Astrocyte (in vitro differentiated cells and primary cell): Measurements from ENCODE around the gene RPL18. TPM values are rescaled to one million over a fixed set of nuclear protein-coding genes. Genes with fewer than 3 reads are reported as not detected.
A peak's percentile ranks its signal among the peaks of the same experiment; 100 is the strongest.
"Not testable (repeated sequence)": the region's sequence is repeated elsewhere in the genome, so short reads cannot be mapped to it uniquely, and the experiment has no call there.

ENCODE experiments used
- DNase-seq: peaks from one replicate; pipeline ENCODE4 v3.0.0-alpha.2; 2010; ENCODE audit warnings: low read depth
- FAIRE-seq: peaks from 2 replicates; lab custom pipeline; 2011; peaks lifted over from hg19 to GRCh38; lab: Jason Lieb, UNC
- H2AFZ ChIP-seq: 2 replicates; pipeline ENCODE4 v1.6.0; 2012; ENCODE audit warnings: low read depth, low read length, inconsistent platforms
- H3K27ac ChIP-seq: 2 replicates; pipeline ENCODE4 v1.5.1; 2011; ENCODE audit warnings: low read depth, low read length, inconsistent platforms
- H3K27me3 ChIP-seq: 2 replicates; pipeline ENCODE4 v1.6.0; 2011; ENCODE audit warnings: low read length, inconsistent platforms; ENCODE audit not compliant: insufficient read depth
- H3K36me3 ChIP-seq: 2 replicates; pipeline ENCODE4 v1.5.1; 2011; ENCODE audit warnings: low read length, inconsistent platforms; ENCODE audit not compliant: insufficient read depth
- H3K4me1 ChIP-seq: 2 replicates; pipeline ENCODE4 v1.5.1; 2011; ENCODE audit warnings: low read length, inconsistent platforms; ENCODE audit not compliant: insufficient read depth
- H3K4me2 ChIP-seq: 2 replicates; pipeline ENCODE4 v1.6.0; 2012; ENCODE audit warnings: low read length, inconsistent platforms
- H3K4me3 ChIP-seq: 2 replicates; pipeline ENCODE4 v1.5.1; 2011; ENCODE audit warnings: low read depth, mild to moderate bottlenecking, low read length, inconsistent platforms; ENCODE audit not compliant: insufficient read depth
- H3K79me2 ChIP-seq: 2 replicates; pipeline ENCODE4 v1.6.0; 2012; ENCODE audit warnings: mild to moderate bottlenecking, low read length, inconsistent platforms; ENCODE audit not compliant: insufficient read depth
- H3K9ac ChIP-seq: 2 replicates; pipeline ENCODE4 v1.6.0; 2012; ENCODE audit warnings: mild to moderate bottlenecking, low read length, inconsistent platforms
- H3K9me3 ChIP-seq: 2 replicates; pipeline ENCODE4 v1.5.1; 2012; ENCODE audit warnings: low read depth, mild to moderate bottlenecking, low read length, inconsistent platforms; ENCODE audit not compliant: insufficient read depth
- H4K20me1 ChIP-seq: 2 replicates; pipeline ENCODE4 v1.6.0; 2012; ENCODE audit warnings: low read length, inconsistent platforms; ENCODE audit not compliant: insufficient read depth
- H3K27ac Mint-ChIP-seq: one replicate; pipeline ENCODE4 v1.8.0; 2021; ENCODE audit warnings: mild to moderate bottlenecking, mixed read lengths; ENCODE audit not compliant: unreplicated experiment
- H3K27me3 Mint-ChIP-seq: one replicate; pipeline ENCODE4 v1.8.0; 2021; ENCODE audit warnings: low read depth, mixed read lengths; ENCODE audit not compliant: unreplicated experiment
- H3K36me3 Mint-ChIP-seq: one replicate; pipeline ENCODE4 v1.8.0; 2021; ENCODE audit warnings: low read depth, mixed read lengths; ENCODE audit not compliant: unreplicated experiment
- H3K4me1 Mint-ChIP-seq: one replicate; pipeline ENCODE4 v1.8.0; 2021; ENCODE audit warnings: low read depth, mixed read lengths; ENCODE audit not compliant: unreplicated experiment
- H3K4me3 Mint-ChIP-seq: one replicate; pipeline ENCODE4 v1.8.0; 2021; ENCODE audit warnings: mild to moderate bottlenecking, moderate library complexity, mixed read lengths; ENCODE audit not compliant: unreplicated experiment
- H3K9me3 Mint-ChIP-seq: one replicate; pipeline ENCODE4 v1.8.0; 2021; ENCODE audit warnings: mild to moderate bottlenecking, mixed read lengths; ENCODE audit not compliant: unreplicated experiment
- EZH2 ChIP-seq: IDR thresholded peaks from 2 replicates; pipeline ENCODE4 v1.6.1; 2012; ENCODE audit warnings: mild to moderate bottlenecking, low read length, inconsistent platforms; ENCODE audit not compliant: insufficient read depth
- total RNA-seq: library from RNA; stranded (reverse); gene quantifications from 2 replicates; pipeline ENCODE4 v1.2.1, GENCODE V29; 2021
- TF ChIP-seq, protein P1 (sequence below): IDR thresholded peaks from 2 replicates; pipeline ENCODE4 v1.5.1; 2011; ENCODE audit warnings: low read depth, mild to moderate bottlenecking, inconsistent platforms, low read length, moderate library complexity; ENCODE audit not compliant: insufficient read depth

RPL18 gene
- total RNA-seq, 1 donor from 2014 or later: 1,102 TPM

DNA sequence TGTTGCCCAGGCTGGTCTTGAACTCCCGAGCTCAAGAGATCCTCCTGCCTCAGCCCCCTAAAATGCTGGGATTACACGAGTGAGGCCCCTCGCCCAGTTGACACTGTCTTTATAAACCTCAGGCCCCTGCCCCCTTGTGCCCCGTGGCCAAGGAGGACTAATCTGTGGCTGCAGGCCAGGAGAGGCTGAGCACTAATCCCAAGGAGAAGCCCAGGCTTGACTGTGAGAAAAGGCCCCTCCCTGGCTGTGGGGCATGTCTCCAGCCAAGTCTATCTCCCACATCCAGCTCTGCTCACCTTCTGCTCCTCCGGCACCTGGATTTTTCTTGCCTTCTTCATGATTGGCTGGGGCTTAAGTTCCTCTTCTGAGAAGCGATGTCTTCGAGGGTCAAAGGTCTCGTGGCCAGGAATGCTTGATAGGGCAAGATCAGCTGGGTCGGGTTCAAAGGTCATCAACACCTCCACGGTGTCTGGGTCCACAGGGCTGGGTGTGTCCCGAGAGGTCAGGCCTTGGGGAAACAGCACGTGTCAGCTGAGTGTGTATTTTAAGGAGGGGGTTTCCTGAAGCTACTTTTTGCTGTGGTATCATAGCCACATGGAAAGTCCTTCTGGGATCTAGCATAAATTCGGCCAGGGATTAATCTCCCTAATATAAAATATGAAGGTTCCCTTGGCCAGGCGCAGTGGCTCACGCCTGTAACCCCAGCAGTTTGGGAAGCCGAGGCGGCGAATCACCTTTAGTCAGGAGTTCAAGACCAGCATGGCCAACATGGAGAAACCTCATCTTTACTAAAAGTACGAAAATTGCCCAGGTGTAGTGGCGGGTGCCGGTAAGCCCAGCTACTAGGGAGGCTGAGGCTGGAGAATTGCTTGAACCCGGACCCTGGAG, 14.4 kb upstream of the RPL18 start:
- Histone ChIP-seq H3K9me3 (no peaks in the 10 kb centered on the region), H3K79me2 (no peaks in the 10 kb centered on the region), H3K36me3 (no peaks in the 10 kb centered on the region), H2AFZ (no peak overlapping the region), H3K27ac (no peak overlapping the region), H3K4me2 (peak overlapping the region; percentile 88), H3K4me1 (peaks cover 44% of the 10 kb centered on the region), H3K9ac (no peak overlapping the region), H4K20me1 (no peaks in the 10 kb centered on the region), H3K27me3 (peaks cover 3% of the 10 kb centered on the region), H3K4me3 (no peak overlapping the region)
- no peak overlapping the region for H3K4me3 Mint-ChIP-seq
- no peak for TF ChIP-seq EZH2
- TF ChIP-seq, protein P1, sequence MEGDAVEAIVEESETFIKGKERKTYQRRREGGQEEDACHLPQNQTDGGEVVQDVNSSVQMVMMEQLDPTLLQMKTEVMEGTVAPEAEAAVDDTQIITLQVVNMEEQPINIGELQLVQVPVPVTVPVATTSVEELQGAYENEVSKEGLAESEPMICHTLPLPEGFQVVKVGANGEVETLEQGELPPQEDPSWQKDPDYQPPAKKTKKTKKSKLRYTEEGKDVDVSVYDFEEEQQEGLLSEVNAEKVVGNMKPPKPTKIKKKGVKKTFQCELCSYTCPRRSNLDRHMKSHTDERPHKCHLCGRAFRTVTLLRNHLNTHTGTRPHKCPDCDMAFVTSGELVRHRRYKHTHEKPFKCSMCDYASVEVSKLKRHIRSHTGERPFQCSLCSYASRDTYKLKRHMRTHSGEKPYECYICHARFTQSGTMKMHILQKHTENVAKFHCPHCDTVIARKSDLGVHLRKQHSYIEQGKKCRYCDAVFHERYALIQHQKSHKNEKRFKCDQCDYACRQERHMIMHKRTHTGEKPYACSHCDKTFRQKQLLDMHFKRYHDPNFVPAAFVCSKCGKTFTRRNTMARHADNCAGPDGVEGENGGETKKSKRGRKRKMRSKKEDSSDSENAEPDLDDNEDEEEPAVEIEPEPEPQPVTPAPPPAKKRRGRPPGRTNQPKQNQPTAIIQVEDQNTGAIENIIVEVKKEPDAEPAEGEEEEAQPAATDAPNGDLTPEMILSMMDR: no peak
- FAIRE-seq: no peak
- peaks cover 3% of the 10 kb centered on the region for H3K27me3 Mint-ChIP-seq
- DNase-seq: no peak
- peaks cover 1% of the 10 kb centered on the region for H3K4me1 Mint-ChIP-seq
- H3K36me3 Mint-ChIP-seq: peaks cover 2% of the 10 kb centered on the region
- peak overlapping the region; percentile 41 for H3K27ac Mint-ChIP-seq
- H3K9me3 Mint-ChIP-seq: no peaks in the 10 kb centered on the region

DNA sequence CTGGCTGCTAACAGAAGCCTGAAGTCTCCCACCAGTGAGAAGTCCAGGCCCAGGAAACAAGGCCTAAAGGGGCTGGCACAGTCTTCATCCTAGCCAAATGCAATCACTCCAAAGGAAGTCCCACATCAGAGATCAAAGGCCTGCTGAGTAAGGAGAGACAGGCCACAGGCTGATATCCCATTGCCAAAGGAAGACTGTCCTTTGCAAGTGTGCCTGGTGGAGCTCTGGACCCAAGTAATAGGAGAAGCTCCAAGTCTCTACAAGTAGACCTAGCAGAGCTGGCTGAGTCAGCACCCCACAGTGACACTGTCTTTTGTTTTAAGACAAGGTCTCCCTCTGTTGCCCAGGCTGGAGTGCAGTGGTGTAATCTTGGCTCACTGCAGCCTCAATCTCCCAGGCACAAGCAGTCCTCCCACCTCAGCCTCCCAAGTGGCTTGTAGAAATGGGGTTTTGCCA, 13.7 kb upstream of the RPL18 start:
- Histone ChIP-seq H3K36me3 (no peaks in the 10 kb centered on the region), H3K4me1 (peaks cover 39% of the 10 kb centered on the region), H3K9ac (no peak overlapping the region), H3K4me2 (no peak overlapping the region), H3K79me2 (no peaks in the 10 kb centered on the region), H3K9me3 (no peaks in the 10 kb centered on the region), H3K4me3 (no peak overlapping the region), H3K27me3 (peaks cover 3% of the 10 kb centered on the region), H2AFZ (no peak overlapping the region), H4K20me1 (no peaks in the 10 kb centered on the region), H3K27ac (no peak overlapping the region)
- DNase-seq: no peak
- Mint-ChIP-seq H3K27ac (no peak overlapping the region), H3K27me3 (peaks cover 3% of the 10 kb centered on the region), H3K9me3 (no peaks in the 10 kb centered on the region), H3K4me1 (no peaks in the 10 kb centered on the region), H3K36me3 (peaks cover 2% of the 10 kb centered on the region), H3K4me3 (no peak overlapping the region)
- TF ChIP-seq EZH2: no peak
- TF ChIP-seq, protein P1: no peak
- FAIRE-seq: no peak

DNA sequence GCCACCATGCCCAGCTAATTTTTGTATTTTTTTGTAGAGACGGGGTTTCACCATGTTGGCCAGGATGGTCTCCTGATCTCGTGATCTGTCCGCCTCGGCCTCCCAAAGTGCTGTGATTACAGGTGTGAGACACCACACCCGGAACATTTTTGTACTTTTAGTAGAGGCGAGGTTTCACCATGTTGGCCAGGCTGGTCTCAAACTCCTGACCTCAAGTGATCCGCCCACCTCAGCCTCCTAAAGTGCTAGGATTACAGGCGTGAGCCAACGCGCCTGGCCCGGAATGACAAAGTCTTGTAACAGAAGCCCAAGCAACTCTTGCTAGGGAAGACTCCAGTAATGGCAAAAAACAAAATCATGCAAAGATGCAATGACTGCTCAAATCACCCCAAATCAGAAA, 13.3 kb upstream of the RPL18 start:
- H3K4me3 Mint-ChIP-seq, FAIRE-seq: not testable (repeated sequence)

More for the DNA sequence above, 13.3 kb upstream of the RPL18 start:
- H3K4me1 Mint-ChIP-seq, H3K4me2 ChIP-seq, H3K36me3 ChIP-seq, H3K36me3 Mint-ChIP-seq, H3K9ac ChIP-seq, H3K79me2 ChIP-seq, H4K20me1 ChIP-seq, H3K4me3 ChIP-seq, H3K9me3 Mint-ChIP-seq, H3K27ac ChIP-seq, DNase-seq, H3K9me3 ChIP-seq, H2AFZ ChIP-seq, H3K27me3 Mint-ChIP-seq, H3K27ac Mint-ChIP-seq, H3K27me3 ChIP-seq: not testable (repeated sequence)
- peaks cover 36% of the 10 kb centered on the region for H3K4me1 ChIP-seq
